GM19395 (cell line): Measurements from ENCODE around the gene USP2.

ENCODE experiments used
- ATAC-seq: cut with Tn5 transposase; IDR thresholded peaks from one replicate; pipeline ENCODE4 v1.9.1; 2021; ENCODE audit warnings: mild to moderate bottlenecking, moderate library complexity; ENCODE audit not compliant: unreplicated experiment

Gene USP2

GRCh38 chr11:119377961-119378667, 3.4 kb downstream of the USP2 start:
- ATAC-seq = no peak

- no peak for ATAC-seq
Measured at GRCh38 chr11:119377112-119377901, 4.2 kb downstream of the USP2 start.

- ATAC-seq = no peak
Measured at GRCh38 chr11:119376197-119376847, 5.2 kb downstream of the USP2 start.

- no peak for ATAC-seq
Measured at GRCh38 chr11:119375337-119376196, 5.9 kb downstream of the USP2 start.

- no peak for ATAC-seq
Measured at GRCh38 chr11:119374632-119375336, 6.7 kb downstream of the USP2 start.

GRCh38 chr11:119373921-119374631, 7.4 kb downstream of the USP2 start:
- no peak for ATAC-seq

GRCh38 chr11:119373059-119373920, 8.2 kb downstream of the USP2 start:
- no peak for ATAC-seq

- ATAC-seq = no peak
Measured at GRCh38 chr11:119372260-119373058, 9.0 kb downstream of the USP2 start.

- ATAC-seq = no peak
Measured at GRCh38 chr11:119371778-119372182, 9.7 kb downstream of the USP2 start.

- no peak for ATAC-seq
Measured at GRCh38 chr11:119371067-119371601, 10.4 kb downstream of the USP2 start.

GRCh38 chr11:119370486-119371046, 10.9 kb downstream of the USP2 start:
- ATAC-seq = no peak

- ATAC-seq = no peak
Measured at GRCh38 chr11:119369132-119369925, 12.2 kb downstream of the USP2 start.

- ATAC-seq = no peak
Measured at GRCh38 chr11:119368121-119369034, 13.1 kb downstream of the USP2 start.

- no peak for ATAC-seq
Measured at GRCh38 chr11:119367661-119368120, 13.8 kb downstream of the USP2 start.
